ENCODE measurements around the gene CCR2. TPM values are rescaled to one million over a fixed set of nuclear protein-coding genes. Genes with fewer than 3 reads are reported as not detected.

CCR2 gene
- total and polyA plus RNA-seq, 2 of the 4 experiments (the other 2 are of a cell fraction) = not detected

- no peak overlapping the region for H2AK9ac ChIP-seq (replicated peaks; ENCODE audit: low read depth, low read length, poor library complexity)
- WGBS, 2 experiments (ENCODE audit: extremely low coverage in 2 of 2, insufficient read length in 1 of 2) = no CpG with 5 or more reads among the region's 2 CpGs
- no peak overlapping the region for H2AFZ ChIP-seq (replicated peaks; ENCODE audit: low read length, poor library complexity)
- no peak overlapping the region for H3K18ac ChIP-seq (ENCODE audit: low read depth, low read length)
- no peak overlapping the region for H3K56ac ChIP-seq (ENCODE audit: extremely low read depth, insufficient read depth, low read length)
- no peak overlapping the region for H4K5ac ChIP-seq (ENCODE audit: low read depth, low read length)
- no peak overlapping the region for H4K8ac ChIP-seq (ENCODE audit: low read depth in 2 of 2, low read length in 2 of 2)
- H3K4me1 ChIP-seq (ENCODE audit: control insufficient read depth, insufficient read depth, low read length) = no peaks in the 10 kb centered on the region
- H3K27ac ChIP-seq (ENCODE audit: insufficient read depth, low read length) = no peak overlapping the region
- dilution Hi-C loops (cut with HindIII; ENCODE audit: low sequenced_read_pairs, unreplicated experiment) (no loop called here), intact Hi-C loops (cut with micrococcal nuclease) (no loop called here), in situ Hi-C loops (cut with MboI; ENCODE audit: low sequenced_read_pairs) (no loop called here)
- no peak for DNase-seq
- H3K79me1 ChIP-seq (ENCODE audit: low read depth in 1 of 2, low read length in 2 of 2) = no peaks in the 10 kb centered on the region
- H3K9me3 ChIP-seq (ENCODE audit: control insufficient read depth, insufficient read depth, low read length) = no peaks in the 10 kb centered on the region
- H3K14ac ChIP-seq (replicated peaks; ENCODE audit: low read depth, low read length) = no peak overlapping the region
- no peak for TF ChIP-seq MXI1 (IDR thresholded peaks at IDR 0.05; ENCODE audit: borderline replicate concordance, low read depth, low read length)
- TF ChIP-seq MAZ (IDR thresholded peaks at IDR 0.05; ENCODE audit: borderline replicate concordance, low read depth, low read length) = no peak
- TF ChIP-seq CEBPB (IDR thresholded peaks at IDR 0.05; ENCODE audit: low read depth, low read length) = no peak
- TF ChIP-seq MAFK (IDR thresholded peaks at IDR 0.05; ENCODE audit: low read depth, low read length) = no peak
- no peak for TF ChIP-seq BHLHE40 (IDR thresholded peaks at IDR 0.05; ENCODE audit: low read depth, low read length)
- TF ChIP-seq SMC3 (IDR thresholded peaks at IDR 0.05; ENCODE audit: low read depth, low read length) = no peak
- H3K23ac ChIP-seq (ENCODE audit: low read depth, low read length) = no peak overlapping the region
- H3K9ac ChIP-seq (ENCODE audit: low read depth, low read length) = no peak overlapping the region
- ChIA-PET POLR2A (ENCODE audit: unreplicated experiment) (no interaction called here), CTCF (no interaction called here)
- no peak overlapping the region for H2AK5ac ChIP-seq (ENCODE audit: low read depth, low read length)
- no peak overlapping the region for H2BK20ac ChIP-seq (ENCODE audit: low read depth, low read length)
- no peak overlapping the region for H3K4me2 ChIP-seq (ENCODE audit: low read depth, low read length)
- H3K9me1 ChIP-seq (ENCODE audit: insufficient read depth, low read length) = no peaks in the 10 kb centered on the region
- no peak overlapping the region for H2BK5ac ChIP-seq (ENCODE audit: low read depth, low read length, poor library complexity, severe bottlenecking)
- H4K20me1 ChIP-seq (ENCODE audit: insufficient read depth, low read length) = no peaks in the 10 kb centered on the region
- H3K27me3 ChIP-seq (ENCODE audit: control insufficient read depth, insufficient read depth, low read length) = peaks cover 3% of the 10 kb centered on the region; the same call in 1 of the 2 replicates
- ATAC-seq (ENCODE audit: low read depth) = no peak
- H2BK120ac ChIP-seq (ENCODE audit: low read depth, low read length) = no peak overlapping the region
- no peak overlapping the region for H3K4me3 ChIP-seq (ENCODE audit: insufficient read depth, low read depth, low read length)
- H4K91ac ChIP-seq (ENCODE audit: insufficient read depth, low read depth, low read length) = no peak overlapping the region
- H3K4ac ChIP-seq (ENCODE audit: low read depth, low read length) = no peak overlapping the region
- no peaks in the 10 kb centered on the region for H3K36me3 ChIP-seq (ENCODE audit: control insufficient read depth, insufficient read depth, low read length)
- H2BK15ac ChIP-seq (ENCODE audit: low read depth, low read length) = no peak overlapping the region
- no TSS peak for BruUV-seq (replicated peaks)
Measured at GRCh38 chr3:46324036-46324435, 29.9 kb upstream of the CCR2 start.
